Fibroblast of skin of left biceps (primary cell): ENCODE results near the gene GPR180.

Experiments
- DNase-seq, 2 experiments: peaks; one replicate each; pipeline ENCODE4 v3.0.0-alpha.2; 2013; ENCODE audit warnings: low read depth in 2 of 2

Gene GPR180

GRCh38 chr13:94601446-94602431 is at the start of gene GPR180:
Gene GPR180 (plus strand): TSS chr13:94601857. CDS start chr13:94601928, 71 bp downstream.
- DNase-seq = peak; percentile 99

GRCh38 chr13:94552095-94552494 is 49.6 kb upstream of the GPR180 start:
- DNase-seq = no peak

GRCh38 chr13:94553766-94554165 is 47.9 kb upstream of the GPR180 start:
- no peak for DNase-seq

GRCh38 chr13:94556041-94556440 is 45.6 kb upstream of the GPR180 start:
- DNase-seq = no peak

GRCh38 chr13:94556621-94557020 is 45.0 kb upstream of the GPR180 start:
- no peak for DNase-seq

- no peak for DNase-seq
Observed at GRCh38 chr13:94557684-94558235, 43.9 kb upstream of the GPR180 start.

GRCh38 chr13:94558716-94559115 is 42.9 kb upstream of the GPR180 start:
- DNase-seq = no peak

- no peak for DNase-seq
Observed at GRCh38 chr13:94559222-94559795, 42.3 kb upstream of the GPR180 start.

GRCh38 chr13:94560116-94560515 is 41.5 kb upstream of the GPR180 start:
- no peak for DNase-seq

- no peak for DNase-seq
Observed at GRCh38 chr13:94561126-94561525, 40.5 kb upstream of the GPR180 start.

GRCh38 chr13:94567581-94567980 is 34.1 kb upstream of the GPR180 start:
- DNase-seq = no peak

GRCh38 chr13:94568443-94568842 is 33.2 kb upstream of the GPR180 start:
- no peak for DNase-seq

- no peak for DNase-seq
Observed at GRCh38 chr13:94569615-94570014, 32.0 kb upstream of the GPR180 start.

GRCh38 chr13:94579063-94579462 is 22.6 kb upstream of the GPR180 start:
- no peak for DNase-seq

GRCh38 chr13:94583926-94584325 is 17.7 kb upstream of the GPR180 start:
- no peak for DNase-seq

GRCh38 chr13:94585543-94586101 is 16.0 kb upstream of the GPR180 start:
- DNase-seq = no peak

GRCh38 chr13:94586371-94586770 is 15.3 kb upstream of the GPR180 start:
- DNase-seq = no peak

- no peak for DNase-seq
Observed at GRCh38 chr13:94588541-94588940, 13.1 kb upstream of the GPR180 start.

- no peak for DNase-seq
Observed at GRCh38 chr13:94590744-94591143, 10.9 kb upstream of the GPR180 start.

- no peak for DNase-seq
Observed at GRCh38 chr13:94595001-94595949, 6.4 kb upstream of the GPR180 start.

GRCh38 chr13:94595950-94596574 is 5.6 kb upstream of the GPR180 start, which contains the start of gene TGDS:
Gene TGDS (minus strand): TSS chr13:94596152. CDS start chr13:94596136, 16 bp downstream.
- DNase-seq = peak; percentile 74 to 78
